Thyroid gland (tissue), 4 donors: ENCODE measurements around the gene ZP1. TPM values are rescaled to one million over a fixed set of nuclear protein-coding genes. Genes with fewer than 3 reads are reported as not detected.
A peak's percentile ranks its signal among the peaks of the same experiment; 100 is the strongest.

Source experiments
- DNase-seq, 2 donors: peaks; one replicate each; pipeline ENCODE4 v3.0.0-alpha.2; 2019
- H3K27ac ChIP-seq, 3 donors: fragments of 200-600 bp; sonication (generic); 1 replicate in 2 of 3; 2 replicates in 1 of 3; pipeline ENCODE4 v1.5.1; 2016 to 2019; ENCODE audit warnings: mild to moderate bottlenecking in 1 of 3, moderate library complexity in 1 of 3
- H3K27me3 ChIP-seq: fragments of 200-600 bp; sonication (generic); one replicate; pipeline ENCODE4 v1.5.1; 2019
- H3K36me3 ChIP-seq, 2 donors: fragments of 200-600 bp; sonication (generic); one replicate each; pipeline ENCODE4 v1.5.1; 2016 to 2019
- H3K4me1 ChIP-seq, 2 donors: fragments of 200-600 bp; sonication (generic); one replicate each; pipeline ENCODE4 v1.5.1; 2017 to 2019
- H3K4me3 ChIP-seq, 3 donors: fragments of 200-600 bp; sonication (generic); replicated peaks in 1 of 3; 1 replicate in 2 of 3; 2 replicates in 1 of 3; pipeline ENCODE4 v1.5.1; 2016; ENCODE audit warnings: mild to moderate bottlenecking in 1 of 3
- H3K9me3 ChIP-seq: fragments of 200-600 bp; sonication (generic); one replicate; pipeline ENCODE4 v1.5.1; 2017
- POLR2A ChIP-seq, 2 donors: fragments of 450-650 bp; IDR thresholded peaks; one replicate each; pipeline ENCODE4 v1.6.1; 2017; ENCODE audit warnings: antibody characterized with exemption in 2 of 2, mild to moderate bottlenecking in 2 of 2, moderate library complexity in 1 of 2
- WGBS, 2 donors: methylation state at CpG; one replicate each; pipeline ENCODE4 v1.1.5; 2017; 5-methylcytosine and 5-hydroxymethylcytosine counted together
- intact Hi-C: fragments of 100-400 bp; cut with DNase I; formaldehyde crosslinking; loops from one replicate; pipeline ENCODE4 v1.15.1; 2023
- total RNA-seq, 4 donors: library from RNA; depleted of rRNA; stranded (reverse); fragments of >200 nt; gene quantifications; one replicate each; pipeline ENCODE4 v1.2.3, GENCODE V29; 2016
- TF ChIP-seq, protein P1 (sequence below), 6 experiments: fragments of 200-600 bp in 3 of 6; fragments of 450-650 bp in 3 of 6; sonication (generic) in 3 of 6; IDR thresholded peaks; one replicate each; pipeline ENCODE4 v1.5.1; 2016 to 2019; ENCODE audit warnings: antibody characterized with exemption in 6 of 6, mild to moderate bottlenecking in 2 of 6, inconsistent platforms in 1 of 6, moderate library complexity in 1 of 6

ZP1 gene
- total RNA-seq, 4 donors from 2014 or later: not detected

DNA sequence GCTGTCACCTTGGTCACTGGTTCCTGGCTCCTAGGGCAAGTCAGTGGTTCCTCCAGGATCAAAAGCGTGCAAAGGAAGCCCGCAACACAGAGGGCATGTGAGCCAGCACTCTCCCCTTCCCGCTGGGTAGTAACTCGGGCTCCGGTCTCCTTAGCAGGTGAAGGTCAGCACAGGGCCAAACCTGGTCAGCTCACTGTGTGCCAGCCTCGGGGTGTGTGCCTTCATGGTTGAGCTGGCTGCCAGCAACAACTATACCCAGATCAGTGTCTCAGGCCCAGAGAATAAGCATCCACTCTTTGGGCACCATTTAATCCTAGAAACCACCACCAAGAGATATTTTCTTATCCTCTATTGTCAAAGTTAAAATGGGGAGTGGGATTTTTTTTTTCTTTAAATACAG is 41.6 kb upstream of the ZP1 start:
- intact Hi-C loops: loop anchor here (5.0 kb wide), 1 partner anchor 72 kb away; no protein-coding TSS in a partner anchor
- Histone ChIP-seq H3K27ac (no peak overlapping the region), H3K4me3 (no peak overlapping the region), H3K9me3 (no peaks in the 10 kb centered on the region), H3K36me3 (no peaks in the 10 kb centered on the region), H3K4me1 (no peaks in the 10 kb centered on the region), H3K27me3 (no peaks in the 10 kb centered on the region)
- no peak for DNase-seq
- TF ChIP-seq, protein P1, sequence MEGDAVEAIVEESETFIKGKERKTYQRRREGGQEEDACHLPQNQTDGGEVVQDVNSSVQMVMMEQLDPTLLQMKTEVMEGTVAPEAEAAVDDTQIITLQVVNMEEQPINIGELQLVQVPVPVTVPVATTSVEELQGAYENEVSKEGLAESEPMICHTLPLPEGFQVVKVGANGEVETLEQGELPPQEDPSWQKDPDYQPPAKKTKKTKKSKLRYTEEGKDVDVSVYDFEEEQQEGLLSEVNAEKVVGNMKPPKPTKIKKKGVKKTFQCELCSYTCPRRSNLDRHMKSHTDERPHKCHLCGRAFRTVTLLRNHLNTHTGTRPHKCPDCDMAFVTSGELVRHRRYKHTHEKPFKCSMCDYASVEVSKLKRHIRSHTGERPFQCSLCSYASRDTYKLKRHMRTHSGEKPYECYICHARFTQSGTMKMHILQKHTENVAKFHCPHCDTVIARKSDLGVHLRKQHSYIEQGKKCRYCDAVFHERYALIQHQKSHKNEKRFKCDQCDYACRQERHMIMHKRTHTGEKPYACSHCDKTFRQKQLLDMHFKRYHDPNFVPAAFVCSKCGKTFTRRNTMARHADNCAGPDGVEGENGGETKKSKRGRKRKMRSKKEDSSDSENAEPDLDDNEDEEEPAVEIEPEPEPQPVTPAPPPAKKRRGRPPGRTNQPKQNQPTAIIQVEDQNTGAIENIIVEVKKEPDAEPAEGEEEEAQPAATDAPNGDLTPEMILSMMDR (IDR thresholded peaks at IDR 0.05): no peak
- no peak for TF ChIP-seq POLR2A (IDR thresholded peaks at IDR 0.05)
- 85 to 88% methylated on average over 5 of the region's 6 CpGs for WGBS, 2 donors

DNA sequence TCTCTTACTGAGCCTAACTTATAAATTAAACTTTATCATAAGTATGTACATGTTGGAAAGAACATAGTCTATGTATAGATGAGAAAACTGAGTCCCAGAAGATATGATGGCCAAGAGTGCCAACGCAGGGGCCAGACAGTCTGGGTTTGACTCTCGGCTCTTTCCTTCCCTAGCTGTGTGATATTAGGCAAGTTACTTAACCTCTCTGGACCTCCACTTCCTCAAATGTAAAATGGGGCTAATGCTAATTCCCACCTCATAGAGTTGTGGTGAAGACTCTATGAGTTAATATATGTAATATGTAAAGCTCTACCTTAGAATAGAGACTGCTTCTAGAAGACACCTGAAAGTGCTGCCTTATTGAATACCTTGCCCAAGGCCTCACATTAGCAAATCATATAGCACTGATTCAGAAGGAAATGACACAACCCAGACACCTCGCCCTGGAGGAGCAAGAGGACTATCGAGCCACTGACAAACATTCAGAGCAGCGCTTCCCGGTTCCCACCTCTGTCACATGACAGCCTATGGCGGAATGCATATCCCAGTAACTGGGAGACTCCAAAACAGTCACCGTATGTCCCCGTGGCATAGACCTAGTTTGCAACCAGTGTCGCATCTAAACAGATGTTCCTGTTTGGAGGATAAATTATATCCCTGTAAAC is 36.7 kb upstream of the ZP1 start:
- WGBS, 2 donors: 36 to 43% methylated on average over 10 of the region's 10 CpGs
- H3K27me3 ChIP-seq: no peaks in the 10 kb centered on the region
- intact Hi-C loops: loop anchor here (5.0 kb wide), 1 partner anchor 302 kb away; no protein-coding TSS in a partner anchor

DNA sequence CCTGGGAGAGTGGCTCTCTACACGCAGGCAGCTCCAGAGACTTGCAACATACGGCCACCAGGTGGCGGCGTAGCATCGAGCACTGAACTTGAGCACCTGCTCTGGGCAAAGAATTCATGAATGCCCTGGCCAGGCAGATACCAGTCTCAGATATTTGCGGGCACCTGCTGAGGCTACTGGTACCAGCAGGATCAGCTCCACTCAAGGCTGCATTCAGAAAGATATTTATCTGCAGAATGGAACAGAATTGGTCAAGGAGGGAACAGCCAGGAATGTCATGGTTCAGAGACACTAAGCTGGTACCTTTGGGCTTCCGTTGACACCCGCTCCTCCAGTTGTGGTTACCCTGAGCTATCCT is 36.2 kb upstream of the ZP1 start:
- no peak overlapping the region for H3K27ac ChIP-seq
- 14 to 18% methylated on average over 8 of the region's 8 CpGs for WGBS, 2 donors
- H3K36me3 ChIP-seq: no peaks in the 10 kb centered on the region
- intact Hi-C loops: loop anchor here (5.0 kb wide), 1 partner anchor 301 kb away; no protein-coding TSS in a partner anchor
- DNase-seq: peak; percentile 85 to 90
- no peaks in the 10 kb centered on the region for H3K9me3 ChIP-seq
- H3K27me3 ChIP-seq: no peaks in the 10 kb centered on the region
- H3K4me1 ChIP-seq: no peaks in the 10 kb centered on the region
- TF ChIP-seq, protein P1 (IDR thresholded peaks at IDR 0.05): peak; percentile 83 to 96 (median 88)
- no peak for TF ChIP-seq POLR2A (IDR thresholded peaks at IDR 0.05)
- H3K4me3 ChIP-seq: no peak overlapping the region

More for the DNA sequence above, 36.7 kb upstream of the ZP1 start:
- H3K4me1 ChIP-seq: no peaks in the 10 kb centered on the region
- no peak for DNase-seq
- no peak overlapping the region for H3K4me3 ChIP-seq
- no peak overlapping the region for H3K27ac ChIP-seq
- H3K9me3 ChIP-seq: no peaks in the 10 kb centered on the region
- no peaks in the 10 kb centered on the region for H3K36me3 ChIP-seq
- TF ChIP-seq POLR2A (IDR thresholded peaks at IDR 0.05): no peak
- TF ChIP-seq, protein P1 (IDR thresholded peaks at IDR 0.05): no peak

DNA sequence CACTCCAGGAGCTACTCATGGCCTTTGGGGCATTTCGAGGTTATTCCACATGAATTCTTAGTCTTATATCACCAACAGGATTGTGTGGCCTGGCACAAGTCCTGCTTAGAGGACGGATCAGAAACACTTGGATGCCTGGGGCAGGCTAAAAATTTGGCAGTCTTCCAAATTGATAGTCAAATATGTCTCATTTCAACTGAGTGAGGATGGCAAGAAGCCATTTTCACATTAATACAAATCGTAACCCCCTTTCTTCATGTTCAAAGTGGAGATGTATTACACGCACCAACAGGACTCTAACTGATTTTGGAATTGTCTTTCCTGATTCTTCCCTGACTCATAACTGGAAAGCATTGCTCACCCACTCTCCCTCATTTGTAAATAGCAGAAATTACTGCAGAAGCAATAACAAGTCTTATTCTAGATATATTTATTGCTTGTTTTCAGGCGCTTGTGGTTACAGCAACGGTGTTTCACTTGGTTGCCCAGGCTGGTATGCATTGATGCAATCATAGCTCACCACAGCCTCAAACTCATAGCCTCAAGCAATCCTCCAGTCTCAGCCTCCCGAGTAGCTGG is 35.8 kb upstream of the ZP1 start:
- 53 to 56% methylated on average over 7 of the region's 7 CpGs for WGBS, 2 donors
- intact Hi-C loops: loop anchor here (5.0 kb wide), 1 partner anchor 301 kb away; no protein-coding TSS in a partner anchor
- H3K27me3 ChIP-seq: no peaks in the 10 kb centered on the region

More for the DNA sequence above, 35.8 kb upstream of the ZP1 start:
- TF ChIP-seq, protein P1 (IDR thresholded peaks at IDR 0.05): no peak
- no peak for TF ChIP-seq POLR2A (IDR thresholded peaks at IDR 0.05)
- H3K4me3 ChIP-seq: no peak overlapping the region
- H3K36me3 ChIP-seq: no peaks in the 10 kb centered on the region
- no peaks in the 10 kb centered on the region for H3K4me1 ChIP-seq
- no peaks in the 10 kb centered on the region for H3K9me3 ChIP-seq
- H3K27ac ChIP-seq: no peak overlapping the region
- DNase-seq: no peak
